ENCODE data around the gene CCDC9B. TPM values are rescaled to one million over a fixed set of nuclear protein-coding genes. Genes with fewer than 3 reads are reported as not detected.

The CCDC9B gene
- polyA plus RNA-seq, 2 of the 4 experiments (the other 2 are of a cell fraction), result 1.9 to 23.4 TPM

GRCh38 chr15:40347559-40348473 lies 7.1 kb upstream of the CCDC9B start:
- no peak overlapping the region for H3K27ac ChIP-seq
- no peak for DNase-seq (ENCODE audit: low read depth in 1 of 2, low spot score in 1 of 2)
- no peak for FAIRE-seq
- ATAC-seq, result no peak
- no peaks in the 10 kb centered on the region for H3K9me3 ChIP-seq
- H3K4me2 ChIP-seq, result no peak overlapping the region
- 86% methylated on average over 6 of the region's 11 CpGs for WGBS (ENCODE audit: missing lambda C conversion rate)
- TF ChIP-seq MAX (IDR thresholded peaks at IDR 0.05) (no peak), ZC3H11A (IDR thresholded peaks at IDR 0.05) (no peak), NFE2L2 (conservative IDR thresholded peaks at IDR 0.05; ENCODE audit: low read length) (no peak)
- no peak overlapping the region for H3K4me3 ChIP-seq
- ChIA-PET CTCF (interaction anchor here (1.1 to 10.2 kb wide), 5 partner anchors 10 to 92 kb away, joined by 3 to 135 read pairs (median 7); no protein-coding TSS in a partner anchor), POLR2A (no interaction called here)
- peaks cover 30% of the 10 kb centered on the region; the same call in 2 of the 3 replicates for H3K4me1 ChIP-seq

- no peak for FAIRE-seq
- peaks cover 31% of the 10 kb centered on the region; the same call in 2 of the 3 replicates for H3K4me1 ChIP-seq
- CTCF ChIA-PET, result interaction anchor here (0.6 to 10.2 kb wide), 6 partner anchors 8 to 35 kb away, joined by 3 to 135 read pairs (median 4); no protein-coding TSS in a partner anchor
Measured at GRCh38 chr15:40346579-40347558, 6.1 kb upstream of the CCDC9B start.

More at GRCh38 chr15:40346579-40347558, 6.1 kb upstream of the CCDC9B start:
- H3K9me3 ChIP-seq, result no peaks in the 10 kb centered on the region
- DNase-seq (ENCODE audit: low read depth in 1 of 2, low spot score in 1 of 2) (no peak), ATAC-seq (no peak)
- no peak overlapping the region for H3K27ac ChIP-seq
- peak overlapping the region; percentile 6; the same call in 1 of the 3 replicates for H3K4me2 ChIP-seq
- TF ChIP-seq NPAS2 (CRISPR knock-in tag; IDR thresholded peaks at IDR 0.05; ENCODE audit: borderline replicate concordance), result no peak
- no peak for TF ChIP-seq ZNF302 (CRISPR knock-in tag; IDR thresholded peaks at IDR 0.05)
- TF ChIP-seq EHF (CRISPR knock-in tag; IDR thresholded peaks at IDR 0.05), result no peak
- TF ChIP-seq POLR2A (IDR thresholded peaks at IDR 0.05; ENCODE audit: low read length), result no peak
- TF ChIP-seq HEYL (CRISPR knock-in tag; IDR thresholded peaks at IDR 0.05), result no peak
- TF ChIP-seq RAD21 (conservative IDR thresholded peaks at IDR 0.05 in 1 of 2, IDR thresholded peaks at IDR 0.05 in 1 of 2), result no peak
- TF ChIP-seq FOSB (CRISPR knock-in tag; IDR thresholded peaks at IDR 0.05), result no peak
- TF ChIP-seq GATA3 (IDR thresholded peaks at IDR 0.05; ENCODE audit: borderline replicate concordance), result no peak
- TF ChIP-seq RCOR1 (IDR thresholded peaks at IDR 0.05; ENCODE audit: low read depth, low read length), result no peak
- TF ChIP-seq USF2 (IDR thresholded peaks at IDR 0.05), result no peak
- no peak for TF ChIP-seq NR3C1 (IDR thresholded peaks at IDR 0.05)
- TF ChIP-seq MAZ (IDR thresholded peaks at IDR 0.05; ENCODE audit: borderline replicate concordance, low read depth, low read length), result no peak
- TF ChIP-seq REST (IDR thresholded peaks at IDR 0.05), result no peak
- no peak for TF ChIP-seq EHMT2 (IDR thresholded peaks at IDR 0.05; ENCODE audit: low read depth)
- no peak for TF ChIP-seq ZC3H11A (IDR thresholded peaks at IDR 0.05)
- TF ChIP-seq ATOH8 (CRISPR knock-in tag; IDR thresholded peaks at IDR 0.05; ENCODE audit: low read depth), result no peak
- TF ChIP-seq E2F6 (IDR thresholded peaks at IDR 0.05; ENCODE audit: borderline replicate concordance, low read depth), result no peak
- TF ChIP-seq CBX8 (IDR thresholded peaks at IDR 0.05), result no peak
- TF ChIP-seq MAX (IDR thresholded peaks at IDR 0.05), result no peak
- POLR2A ChIA-PET, result no interaction called here
- WGBS (ENCODE audit: missing lambda C conversion rate), result 85% methylated on average over 12 of the region's 15 CpGs
- H3K4me3 ChIP-seq, result no peak overlapping the region
